Astrocyte (in vitro differentiated cells and primary cell): Measurements from ENCODE around the gene EPS8L1.

Source experiments
- EZH2 ChIP-seq: IDR thresholded peaks from 2 replicates; pipeline ENCODE4 v1.6.1; 2012; ENCODE audit warnings: mild to moderate bottlenecking, low read length, inconsistent platforms; ENCODE audit not compliant: insufficient read depth
- TF ChIP-seq, protein P1 (sequence below): IDR thresholded peaks from 2 replicates; pipeline ENCODE4 v1.5.1; 2011; ENCODE audit warnings: low read depth, mild to moderate bottlenecking, inconsistent platforms, low read length, moderate library complexity; ENCODE audit not compliant: insufficient read depth

DNA sequence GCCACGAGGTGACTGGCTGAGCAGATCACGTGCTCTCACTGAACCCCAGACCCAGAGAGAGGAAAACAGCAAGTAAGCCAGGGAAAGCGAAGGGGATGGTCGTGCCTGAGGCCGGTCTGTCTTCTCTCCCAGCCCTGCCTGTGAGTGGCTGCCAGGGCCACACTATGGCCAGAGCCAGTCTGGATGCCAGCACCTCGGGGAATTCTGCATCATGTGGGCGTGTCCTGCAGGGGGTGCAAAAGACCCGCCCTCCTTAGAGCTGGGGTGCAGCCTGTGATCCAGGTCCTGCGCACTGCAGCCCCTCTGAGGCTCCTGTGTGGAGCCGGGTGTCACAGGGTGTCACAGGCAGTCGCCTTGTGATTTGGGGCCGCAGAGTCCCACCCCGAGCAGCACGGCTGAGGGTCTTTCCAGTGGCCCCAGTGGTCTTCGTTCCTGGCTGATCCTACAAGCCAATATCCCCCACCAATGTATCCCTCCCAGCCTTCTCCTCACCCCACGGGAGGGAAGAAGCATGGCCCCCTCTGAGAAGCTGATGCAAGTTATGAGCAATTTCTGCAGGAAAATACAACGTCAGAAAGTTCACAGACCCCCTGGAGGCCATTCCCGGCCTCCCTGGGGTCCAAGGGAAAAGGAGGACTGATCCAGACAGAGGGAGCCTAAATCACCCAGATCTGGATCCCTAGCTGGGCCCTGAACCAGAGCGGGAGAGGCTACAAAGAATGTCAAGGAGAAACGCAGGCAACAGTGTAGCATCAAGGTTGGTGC, 34.0 kb downstream of the EPS8L1 start:
- TF ChIP-seq, protein P1, sequence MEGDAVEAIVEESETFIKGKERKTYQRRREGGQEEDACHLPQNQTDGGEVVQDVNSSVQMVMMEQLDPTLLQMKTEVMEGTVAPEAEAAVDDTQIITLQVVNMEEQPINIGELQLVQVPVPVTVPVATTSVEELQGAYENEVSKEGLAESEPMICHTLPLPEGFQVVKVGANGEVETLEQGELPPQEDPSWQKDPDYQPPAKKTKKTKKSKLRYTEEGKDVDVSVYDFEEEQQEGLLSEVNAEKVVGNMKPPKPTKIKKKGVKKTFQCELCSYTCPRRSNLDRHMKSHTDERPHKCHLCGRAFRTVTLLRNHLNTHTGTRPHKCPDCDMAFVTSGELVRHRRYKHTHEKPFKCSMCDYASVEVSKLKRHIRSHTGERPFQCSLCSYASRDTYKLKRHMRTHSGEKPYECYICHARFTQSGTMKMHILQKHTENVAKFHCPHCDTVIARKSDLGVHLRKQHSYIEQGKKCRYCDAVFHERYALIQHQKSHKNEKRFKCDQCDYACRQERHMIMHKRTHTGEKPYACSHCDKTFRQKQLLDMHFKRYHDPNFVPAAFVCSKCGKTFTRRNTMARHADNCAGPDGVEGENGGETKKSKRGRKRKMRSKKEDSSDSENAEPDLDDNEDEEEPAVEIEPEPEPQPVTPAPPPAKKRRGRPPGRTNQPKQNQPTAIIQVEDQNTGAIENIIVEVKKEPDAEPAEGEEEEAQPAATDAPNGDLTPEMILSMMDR = no peak
- no peak for TF ChIP-seq EZH2
